Inflammatory macrophage treated with lipopolysaccharide for 4 hours (primary cell): ENCODE data around the gene POLDIP2.

Experiments
- DNase-seq: peaks from one replicate; pipeline ENCODE4 v3.0.0-alpha.2; 2020

The POLDIP2 gene

GRCh38 chr17:28388106-28388505 lies 30.8 kb upstream of the POLDIP2 start:
- DNase-seq: no peak

DNA sequence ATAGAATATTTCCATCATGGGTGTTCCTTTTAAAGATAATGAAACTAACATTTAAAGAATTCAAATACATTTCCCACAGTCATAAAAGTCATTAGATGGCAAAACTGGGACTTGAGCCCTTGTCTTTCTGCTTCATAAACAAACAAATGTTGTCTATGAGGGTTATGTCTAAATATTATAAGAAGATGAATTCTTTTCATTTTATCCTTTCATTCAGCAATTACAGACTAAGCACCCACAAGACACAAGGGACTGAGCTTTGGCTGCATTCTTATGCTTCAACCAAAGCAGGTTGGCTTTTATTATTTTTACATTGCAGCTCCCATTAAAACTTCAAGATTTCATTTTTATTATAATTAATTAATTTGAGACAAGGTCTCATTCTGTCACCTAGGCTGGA lies 29.1 kb upstream of the POLDIP2 start:
- DNase-seq: no peak

- DNase-seq: no peak
Observed at GRCh38 chr17:28385406-28385805, 28.1 kb upstream of the POLDIP2 start.

- no peak for DNase-seq
Observed at GRCh38 chr17:28385037-28385400, 27.7 kb upstream of the POLDIP2 start.

DNA sequence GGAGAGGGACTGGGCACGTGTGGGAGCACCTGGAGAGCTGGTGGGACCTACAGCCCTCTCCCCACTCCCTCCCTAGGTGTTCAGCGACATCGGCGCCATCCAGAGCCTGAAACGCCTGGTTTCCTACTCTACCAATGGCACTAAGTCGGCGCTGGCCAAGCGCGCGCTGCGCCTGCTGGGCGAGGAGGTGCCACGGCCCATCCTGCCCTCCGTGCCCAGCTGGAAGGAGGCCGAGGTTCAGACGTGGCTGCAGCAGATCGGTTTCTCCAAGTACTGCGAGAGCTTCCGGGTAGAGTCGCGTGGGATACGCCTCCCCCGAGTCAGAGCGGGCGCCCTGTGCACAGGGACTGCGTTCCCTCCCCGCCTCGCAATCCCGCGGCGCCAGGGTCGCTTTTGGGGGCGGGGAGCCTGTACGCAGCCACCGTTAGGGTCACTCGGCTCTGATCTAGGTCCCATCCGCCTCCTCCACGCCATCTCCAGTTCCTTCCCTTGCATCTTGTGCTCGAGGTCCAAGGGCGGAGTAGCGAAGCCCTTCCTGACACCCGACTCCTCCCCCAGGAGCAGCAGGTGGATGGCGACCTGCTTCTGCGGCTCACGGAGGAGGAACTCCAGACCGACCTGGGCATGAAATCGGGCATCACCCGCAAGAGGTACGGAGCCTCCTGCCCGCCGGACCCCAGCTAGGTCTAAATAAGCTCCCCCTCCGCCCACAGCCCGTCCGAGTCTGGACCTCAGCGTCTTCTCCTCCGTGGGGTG lies 27.1 kb upstream of the POLDIP2 start:
- peak; percentile 55 for DNase-seq

DNA sequence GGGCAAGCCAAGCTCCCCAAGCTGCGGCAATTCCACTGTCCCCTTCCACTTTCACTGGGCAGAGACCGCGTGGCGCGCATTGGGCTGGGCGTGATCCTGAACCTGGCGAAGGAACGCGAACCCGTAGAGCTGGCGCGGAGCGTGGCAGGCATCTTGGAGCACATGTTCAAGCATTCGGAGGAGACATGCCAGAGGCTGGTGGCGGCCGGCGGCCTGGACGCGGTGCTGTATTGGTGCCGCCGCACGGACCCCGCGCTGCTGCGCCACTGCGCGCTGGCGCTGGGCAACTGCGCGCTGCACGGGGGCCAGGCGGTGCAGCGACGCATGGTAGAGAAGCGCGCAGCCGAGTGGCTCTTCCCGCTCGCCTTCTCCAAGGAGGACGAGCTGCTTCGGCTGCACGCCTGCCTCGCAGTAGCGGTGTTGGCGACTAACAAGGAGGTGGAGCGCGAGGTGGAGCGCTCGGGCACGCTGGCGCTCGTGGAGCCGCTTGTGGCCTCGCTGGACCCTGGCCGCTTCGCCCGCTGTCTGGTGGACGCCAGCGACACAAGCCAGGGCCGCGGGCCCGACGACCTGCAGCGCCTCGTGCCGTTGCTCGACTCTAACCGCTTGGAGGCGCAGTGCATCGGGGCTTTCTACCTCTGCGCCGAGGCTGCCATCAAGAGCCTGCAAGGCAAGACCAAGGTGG lies 24.0 kb upstream of the POLDIP2 start:
- DNase-seq: peak; percentile 43

GRCh38 chr17:28379814-28380801 lies 22.8 kb upstream of the POLDIP2 start:
- DNase-seq: peak; percentile 64

- no peak for DNase-seq
Observed at GRCh38 chr17:28372945-28373274, 15.6 kb upstream of the POLDIP2 start.

DNA sequence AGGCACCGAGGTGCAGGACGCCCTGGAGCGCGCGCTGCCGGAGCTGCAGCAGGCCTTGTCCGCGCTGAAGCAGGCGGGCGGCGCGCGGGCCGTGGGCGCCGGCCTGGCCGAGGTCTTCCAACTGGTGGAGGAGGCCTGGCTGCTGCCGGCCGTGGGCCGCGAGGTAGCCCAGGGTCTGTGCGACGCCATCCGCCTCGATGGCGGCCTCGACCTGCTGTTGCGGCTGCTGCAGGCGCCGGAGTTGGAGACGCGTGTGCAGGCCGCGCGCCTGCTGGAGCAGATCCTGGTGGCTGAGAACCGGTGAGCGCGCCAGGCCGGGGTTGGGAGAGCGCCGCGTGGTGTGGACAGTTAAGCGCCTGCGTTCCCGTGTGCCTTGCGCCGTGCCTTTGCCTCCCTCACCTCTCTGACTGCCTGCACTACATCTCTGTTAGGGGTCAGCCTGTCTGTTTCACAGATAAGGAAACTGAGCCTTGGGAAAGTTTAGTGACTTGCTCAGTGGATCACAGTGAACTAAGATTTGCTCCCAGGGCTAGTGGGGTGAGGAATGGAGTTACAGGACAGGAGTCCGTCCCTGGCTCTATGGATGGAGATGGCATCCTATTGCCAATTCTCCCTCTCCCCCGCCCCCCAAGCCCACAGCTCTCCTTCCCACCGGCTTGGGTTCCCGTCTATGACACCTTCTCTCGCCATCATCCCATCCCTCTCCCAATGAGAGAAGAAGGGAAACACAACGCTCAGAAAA lies 15.0 kb upstream of the POLDIP2 start:
- DNase-seq: no peak

DNA sequence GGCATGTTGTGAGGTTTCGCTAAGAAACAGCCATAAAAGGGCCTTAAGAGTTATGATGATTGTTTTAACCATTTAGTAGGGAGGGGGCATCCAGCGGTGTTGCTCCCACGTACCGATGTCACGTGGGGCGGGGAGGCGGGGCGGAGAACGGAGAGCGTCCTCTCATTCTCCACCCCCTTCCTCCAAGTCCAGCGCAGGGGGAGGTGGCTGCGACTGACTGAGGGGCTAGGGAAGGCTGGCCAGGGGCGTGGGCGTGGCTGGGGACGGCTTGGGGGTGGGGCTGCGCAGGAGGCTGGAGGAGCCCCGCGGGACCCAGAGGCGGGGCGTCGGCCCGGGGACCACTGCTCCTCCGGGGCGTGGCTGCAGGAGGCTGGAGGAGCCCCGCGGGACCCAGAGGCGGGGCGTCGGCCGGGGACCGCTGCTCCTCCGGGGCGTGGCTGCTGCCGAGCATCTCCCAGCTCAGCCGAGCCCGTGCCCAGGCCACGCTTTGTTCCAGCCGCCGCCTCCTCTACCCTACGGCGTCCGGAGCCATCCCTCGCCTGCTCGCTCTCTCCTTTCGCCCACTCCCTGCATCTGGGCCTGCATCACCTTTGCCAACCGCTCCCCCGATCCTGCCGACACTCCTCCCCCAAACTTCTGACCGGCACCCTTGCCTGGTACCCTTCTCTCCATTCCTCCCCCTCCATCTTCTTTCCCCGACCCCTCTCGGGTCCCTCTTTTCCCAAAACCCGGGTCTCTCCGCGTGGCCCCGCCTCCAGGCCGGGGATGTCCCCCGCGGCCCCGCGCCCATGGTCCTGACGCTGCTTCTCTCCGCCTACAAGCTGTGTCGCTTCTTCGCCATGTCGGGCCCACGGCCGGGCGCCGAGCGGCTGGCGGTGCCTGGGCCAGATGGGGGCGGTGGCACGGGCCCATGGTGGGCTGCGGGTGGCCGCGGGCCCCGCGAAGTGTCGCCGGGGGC lies 14.2 kb upstream of the POLDIP2 start, which contains the start of gene SARM1:
Gene SARM1, plus strand, starts transcription at position 450 of the 958 bp plus-strand sequence. Its CDS starts 339 bp downstream, at position 789.
- DNase-seq: no peak

DNA sequence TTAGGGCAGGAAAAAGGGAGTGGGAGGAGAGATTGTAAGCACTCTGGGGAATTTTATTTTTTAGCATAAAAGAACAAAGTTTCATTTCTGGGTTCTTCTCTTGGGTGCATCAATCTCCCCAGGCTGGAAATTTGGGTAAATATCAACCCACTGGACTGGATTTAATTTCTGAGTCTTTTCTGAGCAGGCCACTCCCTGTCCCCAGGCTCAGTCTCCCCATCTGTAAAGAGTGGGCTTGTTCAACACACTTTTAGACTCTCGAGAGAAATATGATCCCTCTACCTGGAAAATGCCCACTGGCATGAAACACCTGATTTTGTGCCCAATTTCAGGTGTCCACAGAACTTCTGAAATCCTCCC lies 13.4 kb upstream of the POLDIP2 start:
- no peak for DNase-seq

- peak; percentile 46 for DNase-seq
Observed at GRCh38 chr17:28370035-28370743, 12.9 kb upstream of the POLDIP2 start, which contains the start of gene VTN. Gene VTN (minus strand): TSS chr17:28370307. CDS start chr17:28370203, 104 bp downstream.

DNA sequence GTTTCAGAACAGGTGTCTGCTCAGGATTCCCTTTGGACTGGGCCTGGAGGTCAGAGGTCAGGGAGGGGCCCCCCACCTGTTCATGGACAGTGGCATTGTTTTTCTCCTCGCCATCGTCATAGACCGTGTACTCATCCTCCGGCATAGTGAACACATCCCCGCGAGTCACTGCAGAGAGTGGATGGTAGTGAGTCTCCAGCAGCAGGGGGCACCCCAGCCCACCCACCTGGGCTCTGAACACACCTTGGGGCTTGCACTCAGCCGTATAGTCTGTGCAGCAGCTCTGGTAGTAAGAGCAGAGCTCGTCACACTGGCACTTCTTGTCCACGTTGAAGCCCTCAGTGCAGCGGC lies 12.3 kb upstream of the POLDIP2 start:
- DNase-seq: no peak

DNA sequence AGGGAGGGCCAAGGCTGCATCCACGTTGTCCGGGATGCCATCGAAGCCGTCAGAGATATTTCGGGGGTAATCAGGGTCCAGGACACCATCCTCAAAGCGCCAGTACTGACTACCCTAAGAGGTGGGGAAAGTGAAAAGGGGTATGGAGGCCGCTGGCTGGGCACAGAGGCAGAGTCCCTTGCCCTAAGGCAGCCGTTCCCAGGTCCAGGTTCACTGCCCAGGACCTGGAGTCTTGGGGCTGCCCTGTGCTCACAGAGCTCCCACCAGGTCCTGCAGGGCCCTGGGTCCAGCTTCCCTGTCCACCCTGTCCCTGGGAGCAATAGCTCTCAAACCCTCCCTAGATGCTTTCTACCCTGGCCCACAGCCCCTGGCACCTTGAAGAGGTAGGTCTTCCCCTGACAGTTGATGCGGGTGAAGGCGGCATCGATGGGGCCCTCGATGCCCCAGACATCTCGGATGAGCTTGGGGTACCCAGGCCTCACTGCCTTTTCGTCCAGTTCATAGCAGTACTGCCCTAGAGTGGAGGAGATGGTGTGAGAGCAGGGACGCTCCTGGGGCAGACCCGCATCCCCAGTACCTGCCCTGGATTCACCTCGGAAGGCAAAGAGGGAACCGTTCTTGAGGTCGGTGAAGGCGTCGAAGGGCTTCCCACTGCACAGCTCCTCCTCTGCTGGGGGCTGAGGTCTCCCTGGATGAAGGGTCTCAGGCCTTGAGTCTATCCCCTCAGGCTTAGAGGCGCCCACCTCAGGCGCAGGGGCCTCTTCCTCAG lies 11.8 kb upstream of the POLDIP2 start:
- no peak for DNase-seq

- DNase-seq: no peak
Observed at GRCh38 chr17:28368306-28368831, 11.0 kb upstream of the POLDIP2 start.

DNA sequence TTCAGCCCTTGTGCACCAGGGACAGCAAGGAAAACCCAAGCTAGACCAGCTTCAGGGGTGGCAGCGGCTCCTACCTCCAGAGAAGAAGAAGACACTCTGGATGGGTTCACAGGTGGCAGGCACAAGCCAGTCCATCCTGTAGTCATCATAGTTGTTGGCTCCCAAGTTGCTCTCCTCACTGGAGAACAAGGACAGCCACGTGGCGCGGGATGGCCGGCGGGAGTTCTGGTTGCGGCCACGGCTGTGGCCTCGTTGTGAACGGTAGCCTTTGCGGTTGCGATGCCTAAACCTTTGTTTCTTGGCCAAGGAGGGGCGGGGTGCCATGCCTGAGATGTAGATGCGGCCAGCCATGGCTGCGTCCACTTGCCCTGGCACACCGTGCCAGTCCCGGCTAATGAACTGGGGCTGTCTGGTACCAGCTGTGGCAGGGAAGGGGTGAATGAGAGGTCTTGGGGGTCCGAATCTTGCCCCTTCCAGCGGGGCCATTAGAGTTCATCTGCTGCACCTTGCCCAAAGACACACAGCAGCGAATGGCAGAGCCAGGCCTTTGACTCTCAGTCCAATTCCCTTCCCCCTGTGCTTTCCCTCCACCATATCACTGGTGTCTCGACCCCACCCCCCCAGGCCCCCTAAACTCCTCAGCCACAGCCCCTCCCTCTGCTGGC lies 10.4 kb upstream of the POLDIP2 start:
- DNase-seq: no peak

- DNase-seq: no peak
Observed at GRCh38 chr17:28366605-28367004, 9.3 kb upstream of the POLDIP2 start.

- no peak for DNase-seq
Observed at GRCh38 chr17:28365487-28365886, 8.2 kb upstream of the POLDIP2 start.
